KMS-11 (cell line): ENCODE results near the gene FBXO11.

ENCODE experiments used
- H2AFZ ChIP-seq: fragments of 200-600 bp; sonication (generic); 2 replicates; pipeline ENCODE4 v1.6.1; 2016; ENCODE audit warnings: antibody characterized with exemption, mixed run types, low read depth
- H3K27ac ChIP-seq: fragments of 200-600 bp; sonication (generic); 2 replicates; pipeline ENCODE4 v1.6.1; 2016; ENCODE audit warnings: mild to moderate bottlenecking, mixed run types
- H3K27me3 ChIP-seq: fragments of 200-600 bp; sonication (generic); 2 replicates; pipeline ENCODE4 v1.6.1; 2017; ENCODE audit warnings: mild to moderate bottlenecking, low read depth, mixed run types, moderate library complexity; ENCODE audit not compliant: insufficient read depth
- H3K36me3 ChIP-seq: fragments of 200-600 bp; sonication (generic); 2 replicates; pipeline ENCODE4 v1.6.1; 2017; ENCODE audit warnings: mild to moderate bottlenecking, mixed run types; ENCODE audit not compliant: insufficient read depth
- H3K4me1 ChIP-seq: fragments of 200-600 bp; sonication (generic); 2 replicates; pipeline ENCODE4 v1.6.1; 2016; ENCODE audit warnings: mild to moderate bottlenecking, low read depth, mixed run types; ENCODE audit not compliant: poor library complexity, severe bottlenecking
- H3K4me2 ChIP-seq: fragments of 200-600 bp; sonication (generic); 2 replicates; pipeline ENCODE4 v1.7.0; 2016; ENCODE audit warnings: mild to moderate bottlenecking, mixed run types
- H3K4me3 ChIP-seq: fragments of 200-600 bp; sonication (generic); IDR thresholded peaks from 2 replicates; pipeline ENCODE4 v1.6.1; 2017; ENCODE audit warnings: low read depth, low read length, mixed read lengths; ENCODE audit not compliant: insufficient read depth
- H3K79me2 ChIP-seq: fragments of 200-600 bp; sonication (generic); 2 replicates; pipeline ENCODE4 v1.6.1; 2016; ENCODE audit warnings: low read depth, mixed run types; ENCODE audit not compliant: insufficient read depth
- H3K9ac ChIP-seq: fragments of 200-600 bp; sonication (generic); 2 replicates; pipeline ENCODE4 v1.6.1; 2016; ENCODE audit warnings: mild to moderate bottlenecking, mixed run types
- H4K20me1 ChIP-seq: fragments of 200-600 bp; sonication (generic); 2 replicates; pipeline ENCODE4 v1.6.1; 2016; ENCODE audit warnings: mild to moderate bottlenecking, mixed run types; ENCODE audit not compliant: insufficient read depth
- TF ChIP-seq, protein P1 (sequence below): fragments of 200-600 bp; sonication (generic); conservative IDR thresholded peaks from 2 replicates; pipeline ENCODE4 v1.6.1; 2017; ENCODE audit warnings: low read depth, mild to moderate bottlenecking, antibody characterized with exemption, low read length, moderate library complexity, mixed read lengths

The FBXO11 gene

GRCh38 chr2:47815764-47816163, 90.5 kb downstream of the FBXO11 start:
- H3K4me2 ChIP-seq, result no peak overlapping the region
- H3K27ac ChIP-seq, result no peak overlapping the region
- no peaks in the 10 kb centered on the region for H3K36me3 ChIP-seq
- TF ChIP-seq, protein P1, sequence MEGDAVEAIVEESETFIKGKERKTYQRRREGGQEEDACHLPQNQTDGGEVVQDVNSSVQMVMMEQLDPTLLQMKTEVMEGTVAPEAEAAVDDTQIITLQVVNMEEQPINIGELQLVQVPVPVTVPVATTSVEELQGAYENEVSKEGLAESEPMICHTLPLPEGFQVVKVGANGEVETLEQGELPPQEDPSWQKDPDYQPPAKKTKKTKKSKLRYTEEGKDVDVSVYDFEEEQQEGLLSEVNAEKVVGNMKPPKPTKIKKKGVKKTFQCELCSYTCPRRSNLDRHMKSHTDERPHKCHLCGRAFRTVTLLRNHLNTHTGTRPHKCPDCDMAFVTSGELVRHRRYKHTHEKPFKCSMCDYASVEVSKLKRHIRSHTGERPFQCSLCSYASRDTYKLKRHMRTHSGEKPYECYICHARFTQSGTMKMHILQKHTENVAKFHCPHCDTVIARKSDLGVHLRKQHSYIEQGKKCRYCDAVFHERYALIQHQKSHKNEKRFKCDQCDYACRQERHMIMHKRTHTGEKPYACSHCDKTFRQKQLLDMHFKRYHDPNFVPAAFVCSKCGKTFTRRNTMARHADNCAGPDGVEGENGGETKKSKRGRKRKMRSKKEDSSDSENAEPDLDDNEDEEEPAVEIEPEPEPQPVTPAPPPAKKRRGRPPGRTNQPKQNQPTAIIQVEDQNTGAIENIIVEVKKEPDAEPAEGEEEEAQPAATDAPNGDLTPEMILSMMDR, result no peak
- H3K79me2 ChIP-seq, result no peaks in the 10 kb centered on the region
- H3K4me1 ChIP-seq, result no peaks in the 10 kb centered on the region
- H4K20me1 ChIP-seq, result no peaks in the 10 kb centered on the region
- H3K27me3 ChIP-seq, result no peaks in the 10 kb centered on the region
- H2AFZ ChIP-seq, result no peak overlapping the region
- no peak overlapping the region for H3K4me3 ChIP-seq
- no peak overlapping the region for H3K9ac ChIP-seq

DNA sequence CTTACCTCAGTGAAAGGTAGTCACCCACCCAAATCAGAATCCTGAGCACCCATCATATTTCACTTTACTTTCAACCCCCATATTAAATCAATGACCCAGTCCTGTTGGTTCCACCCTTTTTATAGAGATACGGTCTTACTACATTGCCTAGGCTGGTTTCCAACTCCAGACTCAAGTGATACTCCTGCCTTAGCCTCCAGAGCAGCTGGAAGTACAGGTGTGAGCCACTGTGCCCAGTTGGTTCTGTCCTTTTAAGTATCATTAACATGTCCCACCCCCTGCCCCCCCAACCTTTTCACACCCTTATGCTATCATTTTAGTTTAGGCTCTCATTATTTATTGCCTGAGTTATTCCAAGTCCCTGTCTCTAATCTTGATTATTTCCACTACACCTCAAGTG, 94.6 kb downstream of the FBXO11 start:
- H3K79me2 ChIP-seq, result no peaks in the 10 kb centered on the region
- TF ChIP-seq, protein P1, result no peak
- no peak overlapping the region for H3K4me3 ChIP-seq
- H2AFZ ChIP-seq, result no peak overlapping the region
- no peaks in the 10 kb centered on the region for H3K36me3 ChIP-seq
- H4K20me1 ChIP-seq, result 0 out of 2 replicates have a peak, but pooled peaks cover 8% of the 10 kb centered on the region
- H3K4me1 ChIP-seq, result no peaks in the 10 kb centered on the region
- H3K27ac ChIP-seq, result no peak overlapping the region
- H3K4me2 ChIP-seq, result no peak overlapping the region
- no peaks in the 10 kb centered on the region for H3K27me3 ChIP-seq
- H3K9ac ChIP-seq, result no peak overlapping the region

- H2AFZ ChIP-seq, result no peak overlapping the region
- no peak overlapping the region for H3K4me3 ChIP-seq
- no peaks in the 10 kb centered on the region for H3K27me3 ChIP-seq
- 0 out of 2 replicates have a peak, but pooled peaks cover 8% of the 10 kb centered on the region for H4K20me1 ChIP-seq
- no peaks in the 10 kb centered on the region for H3K79me2 ChIP-seq
- H3K27ac ChIP-seq, result no peak overlapping the region
- H3K36me3 ChIP-seq, result no peaks in the 10 kb centered on the region
- H3K4me1 ChIP-seq, result no peaks in the 10 kb centered on the region
- TF ChIP-seq, protein P1, result no peak
- no peak overlapping the region for H3K9ac ChIP-seq
- no peak overlapping the region for H3K4me2 ChIP-seq
These were observed 95.4 kb downstream of the FBXO11 start for GRCh38 chr2:47810850-47811249.

GRCh38 chr2:47809903-47810302, 96.4 kb downstream of the FBXO11 start:
- H4K20me1 ChIP-seq, result 0 out of 2 replicates have a peak, but pooled peaks cover 8% of the 10 kb centered on the region
- no peaks in the 10 kb centered on the region for H3K79me2 ChIP-seq
- H3K9ac ChIP-seq, result no peak overlapping the region
- H3K4me2 ChIP-seq, result no peak overlapping the region
- no peaks in the 10 kb centered on the region for H3K27me3 ChIP-seq
- H3K27ac ChIP-seq, result no peak overlapping the region
- no peak overlapping the region for H2AFZ ChIP-seq
- no peaks in the 10 kb centered on the region for H3K4me1 ChIP-seq
- H3K4me3 ChIP-seq, result no peak overlapping the region
- H3K36me3 ChIP-seq, result no peaks in the 10 kb centered on the region
- TF ChIP-seq, protein P1, result no peak
